Neural progenitor cell (in vitro differentiated cells): ENCODE data around the gene CGREF1. TPM values are rescaled to one million over a fixed set of nuclear protein-coding genes. Genes with fewer than 3 reads are reported as not detected.
A peak's percentile ranks its signal among the peaks of the same experiment; 100 is the strongest.

Source experiments
- DNase-seq: peaks from one replicate; pipeline ENCODE4 v3.0.0-alpha.2; 2016; ENCODE audit warnings: low spot score
- H2AFZ ChIP-seq: fragments of 200-600 bp; sonication (generic); replicated peaks from 2 replicates; pipeline ENCODE4 v1.6.1; 2016; ENCODE audit warnings: antibody characterized with exemption
- H3F3A ChIP-seq: fragments of 200-600 bp; sonication (generic); 2 replicates; pipeline ENCODE4 v1.6.1; 2016; ENCODE audit warnings: antibody characterized with exemption, low read depth
- H3K27ac ChIP-seq: fragments of 200-600 bp; sonication (generic); 2 replicates; pipeline ENCODE4 v1.5.1; 2016; ENCODE audit warnings: mild to moderate bottlenecking
- H3K27me3 ChIP-seq: fragments of 200-600 bp; sonication (generic); 2 replicates; pipeline ENCODE4 v1.6.1; 2016; ENCODE audit warnings: mild to moderate bottlenecking, moderate library complexity
- H3K36me3 ChIP-seq: fragments of 200-600 bp; sonication (generic); 2 replicates; pipeline ENCODE4 v1.5.1; 2016
- H3K4me1 ChIP-seq: fragments of 200-600 bp; sonication (generic); 2 replicates; pipeline ENCODE4 v1.6.1; 2016; ENCODE audit warnings: mixed run types
- H3K4me2 ChIP-seq: fragments of 200-600 bp; sonication (generic); 2 replicates; pipeline ENCODE4 v1.6.1; 2016
- H3K4me3 ChIP-seq: fragments of 200-600 bp; sonication (generic); 2 replicates; pipeline ENCODE4 v1.5.1; 2016
- H3K79me2 ChIP-seq: fragments of 200-600 bp; sonication (generic); 2 replicates; pipeline ENCODE4 v1.6.1; 2016; ENCODE audit warnings: low read depth
- H3K9ac ChIP-seq: fragments of 200-600 bp; sonication (generic); 2 replicates; pipeline ENCODE4 v1.6.1; 2016
- H3K9me3 ChIP-seq: fragments of 200-600 bp; sonication (generic); 2 replicates; pipeline ENCODE4 v1.5.1; 2016; ENCODE audit warnings: low read depth
- H4K20me1 ChIP-seq: fragments of 200-600 bp; sonication (generic); 2 replicates; pipeline ENCODE4 v1.6.1; 2016; ENCODE audit warnings: low read depth
- H3K27ac Mint-ChIP-seq: 3 replicates; pipeline ENCODE4 v1.8.0; 2021; ENCODE audit warnings: mixed read lengths
- H3K27me3 Mint-ChIP-seq: 2 replicates; pipeline ENCODE4 v1.8.0; 2022; ENCODE audit warnings: low read depth, mild to moderate bottlenecking, inconsistent platforms, moderate library complexity, mixed read lengths; ENCODE audit not compliant: insufficient read depth
- H3K36me3 Mint-ChIP-seq: 3 replicates; pipeline ENCODE4 v1.8.0; 2021; ENCODE audit warnings: mixed read lengths
- H3K4me1 Mint-ChIP-seq: 3 replicates; pipeline ENCODE4 v1.8.0; 2021; ENCODE audit warnings: mixed read lengths
- H3K4me3 Mint-ChIP-seq: 3 replicates; pipeline ENCODE4 v1.8.0; 2021; ENCODE audit warnings: mild to moderate bottlenecking, moderate library complexity, mixed read lengths
- H3K9me3 Mint-ChIP-seq: 3 replicates; pipeline ENCODE4 v1.8.0; 2020; ENCODE audit warnings: mixed read lengths
- EZH2 ChIP-seq: fragments of 200-600 bp; sonication (generic); IDR thresholded peaks from 2 replicates; pipeline ENCODE4 v1.6.1; 2017; ENCODE audit warnings: antibody characterized with exemption, mild to moderate bottlenecking, moderate library complexity
- EZH2phosphoT487 ChIP-seq: fragments of 200-600 bp; sonication (generic); IDR thresholded peaks from 2 replicates; pipeline ENCODE4 v1.6.1; 2017; ENCODE audit warnings: antibody characterized with exemption
- total RNA-seq: library from RNA; depleted of rRNA; stranded (reverse); fragments of >200 nt; gene quantifications from 2 replicates; pipeline ENCODE4 v1.2.3, GENCODE V29; 2015; ENCODE audit warnings: low replicate concordance
- TF ChIP-seq, protein P1 (sequence below): fragments of 200-600 bp; sonication (generic); IDR thresholded peaks from 2 replicates; pipeline ENCODE4 v1.5.1; 2017; ENCODE audit warnings: antibody characterized with exemption, mild to moderate bottlenecking

CGREF1 gene
- total RNA-seq, 1 donor from 2014 or later, result 3.0 TPM

- H3K36me3 ChIP-seq, result no peaks in the 10 kb centered on the region
- H3K27me3 ChIP-seq, result no peaks in the 10 kb centered on the region
- H4K20me1 ChIP-seq, result no peaks in the 10 kb centered on the region
- no peaks in the 10 kb centered on the region for H3K36me3 Mint-ChIP-seq
- H3K27ac ChIP-seq, result no peak overlapping the region
- no peak overlapping the region for H3K4me2 ChIP-seq
- TF ChIP-seq EZH2phosphoT487 (no peak), EZH2 (no peak)
- TF ChIP-seq, protein P1, sequence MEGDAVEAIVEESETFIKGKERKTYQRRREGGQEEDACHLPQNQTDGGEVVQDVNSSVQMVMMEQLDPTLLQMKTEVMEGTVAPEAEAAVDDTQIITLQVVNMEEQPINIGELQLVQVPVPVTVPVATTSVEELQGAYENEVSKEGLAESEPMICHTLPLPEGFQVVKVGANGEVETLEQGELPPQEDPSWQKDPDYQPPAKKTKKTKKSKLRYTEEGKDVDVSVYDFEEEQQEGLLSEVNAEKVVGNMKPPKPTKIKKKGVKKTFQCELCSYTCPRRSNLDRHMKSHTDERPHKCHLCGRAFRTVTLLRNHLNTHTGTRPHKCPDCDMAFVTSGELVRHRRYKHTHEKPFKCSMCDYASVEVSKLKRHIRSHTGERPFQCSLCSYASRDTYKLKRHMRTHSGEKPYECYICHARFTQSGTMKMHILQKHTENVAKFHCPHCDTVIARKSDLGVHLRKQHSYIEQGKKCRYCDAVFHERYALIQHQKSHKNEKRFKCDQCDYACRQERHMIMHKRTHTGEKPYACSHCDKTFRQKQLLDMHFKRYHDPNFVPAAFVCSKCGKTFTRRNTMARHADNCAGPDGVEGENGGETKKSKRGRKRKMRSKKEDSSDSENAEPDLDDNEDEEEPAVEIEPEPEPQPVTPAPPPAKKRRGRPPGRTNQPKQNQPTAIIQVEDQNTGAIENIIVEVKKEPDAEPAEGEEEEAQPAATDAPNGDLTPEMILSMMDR, result no peak
- no peak overlapping the region for H3K4me3 ChIP-seq
- no peak for DNase-seq
- peak overlapping the region; percentile 53 for H3K27ac Mint-ChIP-seq
- H3F3A ChIP-seq, result no peaks in the 10 kb centered on the region
- no peak overlapping the region for H3K4me3 Mint-ChIP-seq
- H3K4me1 ChIP-seq, result no peaks in the 10 kb centered on the region
- H3K79me2 ChIP-seq, result no peaks in the 10 kb centered on the region
- no peaks in the 10 kb centered on the region for H3K9me3 ChIP-seq
- H3K9me3 Mint-ChIP-seq, result no peaks in the 10 kb centered on the region
- no peaks in the 10 kb centered on the region for H3K4me1 Mint-ChIP-seq
- H3K27me3 Mint-ChIP-seq, result peaks cover 2% of the 10 kb centered on the region
- H2AFZ ChIP-seq, result peak overlapping the region; percentile 34
- no peak overlapping the region for H3K9ac ChIP-seq
Observed at GRCh38 chr2:27160191-27160590, 41.3 kb upstream of the CGREF1 start.

GRCh38 chr2:27159271-27159670 is 40.3 kb upstream of the CGREF1 start:
- Histone ChIP-seq H4K20me1 (no peaks in the 10 kb centered on the region), H3K27me3 (no peaks in the 10 kb centered on the region), H3K4me1 (no peaks in the 10 kb centered on the region), H3K4me2 (no peak overlapping the region), H3K9ac (no peak overlapping the region), H3F3A (no peaks in the 10 kb centered on the region), H2AFZ (peak overlapping the region; percentile 34), H3K27ac (no peak overlapping the region), H3K36me3 (no peaks in the 10 kb centered on the region), H3K4me3 (no peak overlapping the region), H3K79me2 (no peaks in the 10 kb centered on the region), H3K9me3 (no peaks in the 10 kb centered on the region)
- Mint-ChIP-seq H3K4me3 (no peak overlapping the region), H3K9me3 (no peaks in the 10 kb centered on the region), H3K36me3 (no peaks in the 10 kb centered on the region), H3K27ac (no peak overlapping the region), H3K4me1 (no peaks in the 10 kb centered on the region), H3K27me3 (peaks cover 2% of the 10 kb centered on the region)
- TF ChIP-seq, protein P1, result no peak
- no peak for TF ChIP-seq EZH2phosphoT487
- TF ChIP-seq EZH2, result no peak
- DNase-seq, result no peak

DNA sequence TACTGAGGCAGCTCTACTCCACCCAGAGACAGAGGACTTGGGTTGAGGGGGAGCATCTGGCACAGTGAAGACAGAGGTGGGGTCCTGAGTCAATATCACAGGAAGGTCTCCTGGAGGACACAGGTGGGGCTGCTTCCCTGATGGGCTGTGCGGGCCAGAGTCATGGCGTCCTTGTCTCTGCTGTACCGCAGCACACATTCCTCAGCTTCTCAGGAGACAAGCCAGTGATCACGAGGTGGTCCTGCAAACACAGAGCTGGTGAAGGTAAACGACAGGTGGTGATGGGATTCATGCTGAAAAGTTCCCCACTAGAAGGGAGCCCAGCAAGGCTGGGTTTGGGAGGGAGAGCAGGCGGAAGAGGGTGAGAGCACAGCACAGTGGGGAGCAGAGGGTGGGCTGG is 39.5 kb upstream of the CGREF1 start:
- no peak overlapping the region for H3K4me3 ChIP-seq
- Mint-ChIP-seq H3K36me3 (no peaks in the 10 kb centered on the region), H3K9me3 (peaks cover under 1% of the 10 kb centered on the region), H3K4me1 (no peaks in the 10 kb centered on the region), H3K27me3 (peaks cover 3% of the 10 kb centered on the region), H3K4me3 (no peak overlapping the region), H3K27ac (no peak overlapping the region)
- no peaks in the 10 kb centered on the region for H3F3A ChIP-seq
- H3K27ac ChIP-seq, result no peak overlapping the region
- H3K36me3 ChIP-seq, result no peaks in the 10 kb centered on the region
- no peaks in the 10 kb centered on the region for H3K4me1 ChIP-seq
- H3K27me3 ChIP-seq, result no peaks in the 10 kb centered on the region
- TF ChIP-seq EZH2 (no peak), EZH2phosphoT487 (no peak)
- TF ChIP-seq, protein P1, result no peak
- H3K9ac ChIP-seq, result no peak overlapping the region
- H3K9me3 ChIP-seq, result no peaks in the 10 kb centered on the region
- H2AFZ ChIP-seq, result no peak overlapping the region
- no peaks in the 10 kb centered on the region for H4K20me1 ChIP-seq
- no peak for DNase-seq
- no peaks in the 10 kb centered on the region for H3K79me2 ChIP-seq
- H3K4me2 ChIP-seq, result no peak overlapping the region
